Measurements from ENCODE around the gene MMP12.

DNA sequence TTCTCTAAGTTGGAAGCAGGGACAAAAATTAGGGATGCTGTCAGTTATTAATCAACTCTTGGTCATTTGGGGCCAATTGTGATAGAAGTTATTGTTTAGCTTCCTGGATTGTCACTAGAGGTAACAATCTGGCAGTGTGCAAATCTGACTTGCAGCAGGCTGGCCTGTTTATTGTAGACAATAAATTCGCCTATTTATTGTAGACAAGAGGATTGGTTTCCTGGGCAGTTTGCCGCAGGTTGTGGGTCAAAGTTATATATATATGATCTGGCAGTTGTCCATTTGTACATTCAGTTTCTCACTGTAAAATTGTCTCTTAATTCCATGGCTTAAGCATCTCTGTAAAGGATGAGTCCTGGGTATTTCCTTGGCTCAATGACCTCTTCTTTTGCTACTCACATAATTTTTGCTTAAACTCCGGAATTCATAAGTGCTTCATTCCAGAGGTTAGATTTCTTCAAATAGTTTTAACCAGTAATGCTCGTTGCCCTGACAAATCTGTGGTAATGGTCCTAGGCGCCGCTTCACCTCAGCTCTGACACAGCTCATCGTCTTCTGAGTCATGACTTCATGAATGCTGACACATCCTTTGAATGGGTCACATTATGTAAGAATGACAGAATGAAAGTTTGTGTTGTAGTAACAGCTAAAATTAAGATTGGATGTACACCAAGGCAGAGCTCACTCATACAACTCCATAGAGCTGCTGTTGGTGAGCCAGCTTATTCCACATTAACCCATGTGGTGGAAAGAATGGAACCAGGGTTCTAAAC, 23.6 kb downstream of the MMP12 start:
- TF ChIP-seq, protein P1, sequence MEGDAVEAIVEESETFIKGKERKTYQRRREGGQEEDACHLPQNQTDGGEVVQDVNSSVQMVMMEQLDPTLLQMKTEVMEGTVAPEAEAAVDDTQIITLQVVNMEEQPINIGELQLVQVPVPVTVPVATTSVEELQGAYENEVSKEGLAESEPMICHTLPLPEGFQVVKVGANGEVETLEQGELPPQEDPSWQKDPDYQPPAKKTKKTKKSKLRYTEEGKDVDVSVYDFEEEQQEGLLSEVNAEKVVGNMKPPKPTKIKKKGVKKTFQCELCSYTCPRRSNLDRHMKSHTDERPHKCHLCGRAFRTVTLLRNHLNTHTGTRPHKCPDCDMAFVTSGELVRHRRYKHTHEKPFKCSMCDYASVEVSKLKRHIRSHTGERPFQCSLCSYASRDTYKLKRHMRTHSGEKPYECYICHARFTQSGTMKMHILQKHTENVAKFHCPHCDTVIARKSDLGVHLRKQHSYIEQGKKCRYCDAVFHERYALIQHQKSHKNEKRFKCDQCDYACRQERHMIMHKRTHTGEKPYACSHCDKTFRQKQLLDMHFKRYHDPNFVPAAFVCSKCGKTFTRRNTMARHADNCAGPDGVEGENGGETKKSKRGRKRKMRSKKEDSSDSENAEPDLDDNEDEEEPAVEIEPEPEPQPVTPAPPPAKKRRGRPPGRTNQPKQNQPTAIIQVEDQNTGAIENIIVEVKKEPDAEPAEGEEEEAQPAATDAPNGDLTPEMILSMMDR (IDR thresholded peaks at IDR 0.05; ENCODE audit: extremely low read depth in 1 of 2, insufficient read depth in 1 of 2, low read depth in 1 of 2, low read length in 2 of 2), result no peak
- TF ChIP-seq GATA2 (IDR thresholded peaks at IDR 0.05; ENCODE audit: insufficient read depth, insufficient read length, low read depth, low read length), result no peak
- TF ChIP-seq, protein P2, sequence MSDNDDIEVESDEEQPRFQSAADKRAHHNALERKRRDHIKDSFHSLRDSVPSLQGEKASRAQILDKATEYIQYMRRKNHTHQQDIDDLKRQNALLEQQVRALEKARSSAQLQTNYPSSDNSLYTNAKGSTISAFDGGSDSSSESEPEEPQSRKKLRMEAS (IDR thresholded peaks at IDR 0.05; ENCODE audit: insufficient read depth, insufficient read length), result no peak
